Measurements from ENCODE around the gene TTC12. TPM values are rescaled to one million over a fixed set of nuclear protein-coding genes. Genes with fewer than 3 reads are reported as not detected.

Gene TTC12
- total and polyA plus RNA-seq, 2 of the 8 experiments (the other 6 are each of a cell fraction or from before 2014, with no cell fraction given) = 4.7 to 9.0 TPM

- TF ChIP-seq POLR2AphosphoS5 (IDR thresholded peaks at IDR 0.05; ENCODE audit: low read depth, low read length) = no peak
- TF ChIP-seq, protein P1, sequence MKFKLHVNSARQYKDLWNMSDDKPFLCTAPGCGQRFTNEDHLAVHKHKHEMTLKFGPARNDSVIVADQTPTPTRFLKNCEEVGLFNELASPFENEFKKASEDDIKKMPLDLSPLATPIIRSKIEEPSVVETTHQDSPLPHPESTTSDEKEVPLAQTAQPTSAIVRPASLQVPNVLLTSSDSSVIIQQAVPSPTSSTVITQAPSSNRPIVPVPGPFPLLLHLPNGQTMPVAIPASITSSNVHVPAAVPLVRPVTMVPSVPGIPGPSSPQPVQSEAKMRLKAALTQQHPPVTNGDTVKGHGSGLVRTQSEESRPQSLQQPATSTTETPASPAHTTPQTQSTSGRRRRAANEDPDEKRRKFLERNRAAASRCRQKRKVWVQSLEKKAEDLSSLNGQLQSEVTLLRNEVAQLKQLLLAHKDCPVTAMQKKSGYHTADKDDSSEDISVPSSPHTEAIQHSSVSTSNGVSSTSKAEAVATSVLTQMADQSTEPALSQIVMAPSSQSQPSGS (IDR thresholded peaks at IDR 0.05; ENCODE audit: low read length) = no peak
- TF ChIP-seq YY1 (IDR thresholded peaks at IDR 0.05; ENCODE audit: low read depth, low read length) = no peak
- TF ChIP-seq GABPA (IDR thresholded peaks at IDR 0.05; ENCODE audit: borderline replicate concordance, insufficient read depth, low read length) = no peak
- TF ChIP-seq POLR2A (IDR thresholded peaks at IDR 0.05; ENCODE audit: control extremely low read depth in 1 of 2, low read depth in 2 of 2, low read length in 2 of 2) = no peak
- no peak for TF ChIP-seq CHD2 (IDR thresholded peaks at IDR 0.05; ENCODE audit: low read length)
- TF ChIP-seq NRF1 (IDR thresholded peaks at IDR 0.05; ENCODE audit: low read depth, low read length) = no peak
- TF ChIP-seq EZH2 (IDR thresholded peaks at IDR 0.05; ENCODE audit: low read depth, low read length, severe bottlenecking) = no peak
- TF ChIP-seq SRF (IDR thresholded peaks at IDR 0.05; ENCODE audit: low read depth, low read length) = no peak
- TF ChIP-seq NANOG (IDR thresholded peaks at IDR 0.05; ENCODE audit: insufficient read depth, low read depth, low read length, poor library complexity, severe bottlenecking) = no peak
- TF ChIP-seq SIRT6 (IDR thresholded peaks at IDR 0.05; ENCODE audit: low read length) = no peak
- no peak for TF ChIP-seq PHF8 (conservative IDR thresholded peaks at IDR 0.05; ENCODE audit: low read depth, low read length)
- ChIA-PET POLR2A (ENCODE audit: partially characterized antibody) (no interaction called here), CTCF (ENCODE audit: partially characterized antibody) (interaction anchor here (1.2 to 1.4 kb wide), 2 partner anchors 103 to 336 kb away, joined by 3 read pairs; no protein-coding TSS in a partner anchor)
- Histone ChIP-seq H3K4ac (replicated peaks; ENCODE audit: insufficient read length, low read depth, low read length) (no peak overlapping the region), H4K5ac (ENCODE audit: insufficient read length, low read depth, low read length) (no peak overlapping the region), H3K9ac (replicated peaks in 1 of 4; ENCODE audit: extremely low read depth in 1 of 4, low read depth in 3 of 4, low read length in 3 of 4) (no peak overlapping the region), H2BK120ac (replicated peaks; ENCODE audit: low read depth, low read length) (no peak overlapping the region), H3K9me3 (ENCODE audit: insufficient read depth in 2 of 2, low read depth in 1 of 2, low read length in 1 of 2) (no peaks in the 10 kb centered on the region), H3K36me3 (ENCODE audit: control insufficient read depth in 2 of 4, insufficient read depth in 4 of 4, low read length in 3 of 4) (no peaks in the 10 kb centered on the region), H4K20me1 (replicated peaks in 1 of 2; ENCODE audit: control insufficient read depth in 1 of 2, insufficient read depth in 2 of 2, low read length in 2 of 2) (no peaks in the 10 kb centered on the region), H3K79me1 (ENCODE audit: low read depth, low read length) (no peaks in the 10 kb centered on the region), H2BK12ac (ENCODE audit: low read depth, low read length) (no peak overlapping the region), H3K27me3 (replicated peaks in 1 of 4; ENCODE audit: control insufficient read depth in 3 of 4, extremely low read depth in 1 of 4, insufficient read depth in 3 of 4, low read length in 3 of 4) (no peaks in the 10 kb centered on the region; a peak in 1 of 7 replicates), H2AK5ac (ENCODE audit: low read depth, low read length) (no peak overlapping the region), H2AFZ (ENCODE audit: low read length) (no peak overlapping the region), H2BK20ac (ENCODE audit: low read length) (no peak overlapping the region), H2BK15ac (ENCODE audit: low read length) (no peak overlapping the region), H4K91ac (replicated peaks; ENCODE audit: insufficient read length, low read length) (no peak overlapping the region), H3K14ac (ENCODE audit: insufficient read length) (no peak overlapping the region), H2BK5ac (ENCODE audit: low read depth, low read length) (no peak overlapping the region), H3K23me2 (ENCODE audit: low read depth, low read length) (no peaks in the 10 kb centered on the region), H3K4me1 (replicated peaks in 1 of 4; ENCODE audit: control insufficient read depth in 3 of 4, insufficient read depth in 4 of 4, low read length in 3 of 4) (peaks cover 1 to 4% (median 3%) of the 10 kb centered on the region in 4 experiments; a peak in 5 of 7 replicates), H4K8ac (ENCODE audit: extremely low read depth, insufficient read depth, low read length) (no peak overlapping the region), H3K56ac (replicated peaks; ENCODE audit: insufficient read length, low read depth, low read length) (no peak overlapping the region), H3K18ac (ENCODE audit: extremely low read depth, low read length) (no peak overlapping the region), H3K4me2 (ENCODE audit: insufficient read depth in 1 of 2, low read depth in 2 of 2, low read length in 2 of 2) (no peak overlapping the region), H3K23ac (ENCODE audit: insufficient read length) (no peak overlapping the region), H3K27ac (ENCODE audit: low read depth, low read length) (no peak overlapping the region), H3K4me3 (ENCODE audit: extremely low read depth in 1 of 4, insufficient read depth in 2 of 4, low read depth in 3 of 4, low read length in 4 of 4) (no peak overlapping the region), H3K79me2 (ENCODE audit: control insufficient read depth in 1 of 2, insufficient read depth in 2 of 2, low read length in 2 of 2) (no peaks in the 10 kb centered on the region)
- WGBS, 2 experiments (ENCODE audit: extremely low coverage in 1 of 2, insufficient coverage in 1 of 2, insufficient read length in 1 of 2, insufficient replicate concordance in 2 of 2, low coverage in 1 of 2, low lambda C conversion rate in 2 of 2, missing lambda C conversion rate in 1 of 2) = 83% methylated on average over 3 of the region's 3 CpGs; no CpG with 5 or more reads in 1 of the 2 experiments
- DNase-seq (ENCODE audit: low read depth in 1 of 2, low spot score in 2 of 2) (no peak), FAIRE-seq (no peak)
Measured at GRCh38 chr11:113392236-113392921, 78.0 kb downstream of the TTC12 start.
